HG03139 (cell line): ENCODE measurements around the gene SF3B3.
"Not testable (repeated sequence)": the region's sequence is repeated elsewhere in the genome, so short reads cannot be mapped to it uniquely, and the experiment has no call there.

Experiments used
- ATAC-seq: cut with Tn5 transposase; IDR thresholded peaks from one replicate; pipeline ENCODE4 v1.9.1; 2021; ENCODE audit not compliant: unreplicated experiment

Gene SF3B3

DNA sequence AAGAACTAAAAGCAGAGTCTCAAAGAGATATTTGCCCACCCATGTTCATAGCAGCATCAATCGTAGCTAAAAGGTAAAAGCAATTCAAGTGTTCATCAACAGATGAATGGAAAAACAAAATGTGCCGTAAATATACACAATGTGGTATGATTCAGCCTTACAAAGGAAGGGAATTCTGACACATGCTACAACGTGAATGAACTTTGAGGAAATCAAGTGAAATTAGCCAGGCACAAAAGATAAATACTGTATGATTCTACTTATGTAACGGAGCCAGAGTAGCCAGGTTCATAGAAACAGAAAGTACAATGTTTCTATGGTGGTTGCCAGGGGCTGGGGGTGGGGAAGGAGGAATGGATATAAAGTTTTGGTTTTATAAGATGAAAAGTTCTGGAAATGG is 64.9 kb downstream of the SF3B3 start:
- no peak for ATAC-seq

DNA sequence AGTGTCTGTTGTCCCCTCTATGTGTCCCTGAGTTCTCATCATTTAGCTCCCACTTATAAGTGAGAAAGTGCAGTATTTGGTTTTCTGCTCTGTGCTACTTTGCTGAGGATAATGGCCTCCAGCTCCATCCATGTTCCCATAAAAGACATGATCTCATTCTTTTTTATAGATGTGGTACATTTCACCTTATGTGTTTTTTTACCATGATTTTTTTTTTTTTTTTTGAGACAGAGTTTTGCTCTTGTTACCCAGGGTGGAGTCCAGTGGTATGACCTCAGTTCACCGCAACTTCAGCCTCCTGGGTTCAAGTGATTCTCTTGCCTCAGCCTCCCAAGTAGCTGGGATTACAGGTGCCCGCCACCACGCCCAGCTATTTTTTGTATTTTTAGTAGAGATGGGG is 65.8 kb downstream of the SF3B3 start:
- ATAC-seq, result not testable (repeated sequence)

- no peak for ATAC-seq
Measured at GRCh38 chr16:70589998-70590471, 66.4 kb downstream of the SF3B3 start.

- ATAC-seq, result no peak
Measured at GRCh38 chr16:70590722-70591415, 67.3 kb downstream of the SF3B3 start.

DNA sequence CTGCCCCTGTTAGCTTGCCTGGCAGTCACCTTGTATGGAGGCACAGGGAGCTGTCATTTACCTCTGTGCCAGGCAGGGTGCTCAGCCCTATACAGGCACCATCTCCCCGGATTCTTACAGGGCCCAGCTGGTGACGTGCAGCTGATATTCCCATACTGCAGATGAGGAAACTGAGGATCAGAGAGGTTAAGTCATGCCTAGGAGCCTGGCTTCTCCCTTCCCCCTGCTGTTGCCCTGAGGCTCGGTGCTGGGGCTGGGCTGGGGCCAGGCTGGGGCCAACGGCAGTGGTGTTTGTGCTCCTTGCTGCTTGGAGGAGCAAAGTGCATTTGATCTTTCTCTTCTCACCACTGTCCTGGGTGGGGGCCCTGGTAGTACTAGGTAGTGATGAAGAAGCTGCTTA is 68.0 kb downstream of the SF3B3 start:
- no peak for ATAC-seq

DNA sequence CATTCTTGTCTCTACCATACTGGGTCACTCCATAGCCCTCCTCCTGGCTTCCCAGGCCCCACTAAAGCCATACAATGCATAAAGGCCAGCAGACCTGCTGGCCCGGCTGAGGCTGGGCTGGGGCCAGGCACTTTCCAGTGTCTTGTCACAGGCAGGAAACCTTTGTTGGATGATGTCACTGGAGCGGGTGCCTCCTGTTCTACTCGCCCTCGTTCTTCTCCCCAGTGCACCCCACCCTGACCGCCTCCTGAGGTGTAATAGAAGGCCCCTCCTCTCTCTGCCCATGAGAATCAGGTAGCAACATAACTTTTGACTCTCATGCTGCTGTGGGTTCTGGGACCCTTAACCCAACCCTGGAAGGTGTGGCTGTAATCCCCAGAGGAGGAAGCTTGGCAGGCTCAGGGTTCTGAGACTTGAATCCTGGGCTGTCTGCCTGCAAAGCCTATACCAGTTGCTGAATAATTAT is 68.5 kb downstream of the SF3B3 start:
- ATAC-seq, result no peak

- ATAC-seq, result no peak
Measured at GRCh38 chr16:70593544-70593943, 69.9 kb downstream of the SF3B3 start.

DNA sequence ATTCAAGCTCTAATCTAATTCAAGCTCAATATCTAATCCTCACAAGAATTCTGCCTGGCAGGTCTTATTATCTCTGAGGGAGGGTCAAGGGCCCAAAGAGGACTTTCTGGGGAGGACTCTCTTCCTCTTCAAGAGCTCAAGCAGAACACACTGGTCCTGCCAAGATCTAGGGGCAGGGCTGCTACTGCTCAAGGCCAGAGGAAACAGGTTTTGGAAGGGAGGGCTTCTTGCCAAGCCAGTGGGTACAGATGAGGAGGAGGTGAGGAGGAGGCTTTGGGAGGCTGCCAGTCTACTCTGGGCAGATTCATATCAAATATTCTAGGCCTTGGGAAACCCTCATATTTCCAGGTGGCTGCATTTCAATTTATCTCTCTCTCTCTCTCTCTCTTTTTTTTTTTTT is 71.0 kb downstream of the SF3B3 start:
- ATAC-seq, result no peak

GRCh38 chr16:70597135-70597835 is 73.7 kb downstream of the SF3B3 start:
- ATAC-seq, result no peak

DNA sequence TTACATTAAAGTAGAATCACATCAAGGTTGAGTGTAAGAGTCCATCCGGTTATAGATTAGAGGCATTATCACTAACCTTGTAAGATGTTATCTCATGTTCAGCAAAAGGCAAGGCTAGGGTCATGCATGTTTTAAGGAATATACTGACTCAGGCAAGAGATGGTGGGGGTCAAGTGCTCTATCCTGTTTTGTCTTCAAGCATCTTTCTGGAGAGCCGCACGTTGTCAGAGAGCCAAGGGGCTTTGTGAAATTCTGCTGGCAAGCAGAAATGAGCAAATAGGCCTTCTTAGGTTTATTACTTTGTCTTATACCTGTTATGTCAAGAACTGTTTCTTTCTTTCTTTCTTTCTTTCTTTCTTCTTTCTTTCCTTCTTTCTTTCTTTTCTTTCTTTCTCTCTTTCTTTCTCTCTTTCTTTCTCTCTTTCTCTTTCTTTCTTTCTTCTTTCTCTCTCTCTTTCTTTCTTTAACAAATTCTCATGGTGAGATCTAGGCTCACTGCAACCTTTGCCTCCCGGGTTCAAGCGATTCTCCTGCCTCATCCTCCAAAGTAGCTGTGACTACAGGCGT is 75.4 kb downstream of the SF3B3 start:
- no peak for ATAC-seq

DNA sequence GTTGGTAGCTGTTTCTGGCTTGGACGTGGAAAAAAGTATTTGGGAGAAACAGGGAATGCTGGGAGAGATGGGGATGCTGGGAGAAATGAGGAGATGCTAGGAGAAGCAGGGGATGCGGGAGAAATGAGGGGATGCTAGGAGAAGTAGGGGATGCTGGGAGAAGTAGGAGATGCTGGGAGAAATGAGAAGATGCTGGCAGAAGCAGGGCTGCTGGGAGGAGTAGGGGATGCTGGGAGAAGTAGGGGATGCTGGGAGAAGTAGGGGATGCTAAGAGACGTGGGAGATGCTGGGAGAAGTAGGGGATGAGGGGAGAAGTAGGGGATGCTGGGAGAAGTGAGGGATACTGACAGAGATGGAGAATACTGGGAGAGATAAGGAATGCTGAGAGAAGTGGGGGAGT is 77.1 kb downstream of the SF3B3 start:
- no peak for ATAC-seq

- ATAC-seq, result no peak
Measured at GRCh38 chr16:70601576-70602575, 78.3 kb downstream of the SF3B3 start.

- ATAC-seq, result no peak
Measured at GRCh38 chr16:70602831-70603230, 79.2 kb downstream of the SF3B3 start.

GRCh38 chr16:70604407-70605282 is 81.0 kb downstream of the SF3B3 start:
- ATAC-seq, result no peak

DNA sequence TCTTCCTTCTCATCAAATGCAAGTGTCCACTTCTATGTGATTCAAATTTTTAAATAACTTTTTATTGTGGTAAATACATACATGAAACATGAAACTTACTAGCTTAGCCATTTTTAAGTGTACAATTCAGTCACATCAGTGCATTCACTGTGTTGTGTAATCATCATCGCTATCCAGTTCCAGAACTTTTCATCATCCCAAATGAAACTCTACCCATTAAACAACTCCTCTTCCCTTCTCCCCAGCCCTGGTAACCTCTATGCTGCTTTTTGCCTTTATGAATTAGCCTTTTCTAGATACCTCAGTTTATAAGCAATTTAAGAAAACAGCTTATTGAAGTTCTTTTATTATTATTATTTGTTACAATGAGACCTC is 81.7 kb downstream of the SF3B3 start:
- ATAC-seq, result no peak

GRCh38 chr16:70608521-70608920 is 84.9 kb downstream of the SF3B3 start:
- no peak for ATAC-seq

GRCh38 chr16:70610273-70611223 is 86.9 kb downstream of the SF3B3 start:
- ATAC-seq, result no peak

- ATAC-seq, result no peak
Measured at GRCh38 chr16:70611224-70611598, 87.6 kb downstream of the SF3B3 start.

- no peak for ATAC-seq
Measured at GRCh38 chr16:70611785-70612303, 88.2 kb downstream of the SF3B3 start.
